ENCODE data around the gene INO80B. TPM values are rescaled to one million over a fixed set of nuclear protein-coding genes. Genes with fewer than 3 reads are reported as not detected.

Gene INO80B
- total RNA-seq, 1 donor from 2014 or later: 32.7 TPM

DNA sequence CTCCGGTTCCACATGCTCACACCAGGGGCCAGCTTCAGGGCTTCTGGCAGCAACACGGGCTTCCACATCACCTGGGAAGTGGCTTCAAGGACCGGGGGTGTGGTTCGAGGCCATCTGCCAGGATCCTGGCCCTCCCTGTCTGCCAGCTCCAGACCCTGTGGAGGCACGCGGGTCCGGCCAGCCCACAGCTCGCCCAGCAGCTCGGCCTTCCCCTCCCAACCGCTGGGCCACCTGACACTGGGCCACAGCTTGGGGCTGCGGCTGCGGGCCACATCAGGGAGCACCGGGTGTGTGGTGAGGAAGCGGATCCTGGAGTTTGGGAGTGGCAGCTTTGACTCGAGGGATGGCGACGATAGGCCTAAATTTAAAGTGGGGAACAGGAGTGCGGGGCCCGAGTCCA, 40.4 kb upstream of the INO80B start:
- Histone ChIP-seq H3K4me3 (peak overlapping the region; percentile 63 to 65), H3K27ac (peak overlapping the region; percentile 74), H3K9me3 (no peaks in the 10 kb centered on the region), H3K4me1 (peaks cover 21% of the 10 kb centered on the region), H3K27me3 (no peaks in the 10 kb centered on the region), H3K36me3 (no peaks in the 10 kb centered on the region)
- TF ChIP-seq POLR2AphosphoS5 (IDR thresholded peaks at IDR 0.05; ENCODE audit: insufficient read depth in 1 of 2, low read depth in 1 of 2) (no peak), POLR2A (IDR thresholded peaks at IDR 0.05) (no peak)
- TF ChIP-seq, protein P1, sequence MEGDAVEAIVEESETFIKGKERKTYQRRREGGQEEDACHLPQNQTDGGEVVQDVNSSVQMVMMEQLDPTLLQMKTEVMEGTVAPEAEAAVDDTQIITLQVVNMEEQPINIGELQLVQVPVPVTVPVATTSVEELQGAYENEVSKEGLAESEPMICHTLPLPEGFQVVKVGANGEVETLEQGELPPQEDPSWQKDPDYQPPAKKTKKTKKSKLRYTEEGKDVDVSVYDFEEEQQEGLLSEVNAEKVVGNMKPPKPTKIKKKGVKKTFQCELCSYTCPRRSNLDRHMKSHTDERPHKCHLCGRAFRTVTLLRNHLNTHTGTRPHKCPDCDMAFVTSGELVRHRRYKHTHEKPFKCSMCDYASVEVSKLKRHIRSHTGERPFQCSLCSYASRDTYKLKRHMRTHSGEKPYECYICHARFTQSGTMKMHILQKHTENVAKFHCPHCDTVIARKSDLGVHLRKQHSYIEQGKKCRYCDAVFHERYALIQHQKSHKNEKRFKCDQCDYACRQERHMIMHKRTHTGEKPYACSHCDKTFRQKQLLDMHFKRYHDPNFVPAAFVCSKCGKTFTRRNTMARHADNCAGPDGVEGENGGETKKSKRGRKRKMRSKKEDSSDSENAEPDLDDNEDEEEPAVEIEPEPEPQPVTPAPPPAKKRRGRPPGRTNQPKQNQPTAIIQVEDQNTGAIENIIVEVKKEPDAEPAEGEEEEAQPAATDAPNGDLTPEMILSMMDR (IDR thresholded peaks at IDR 0.05): no peak
- DNase-seq (ENCODE audit: extremely low spot score in 2 of 2): no peak
- intact Hi-C loops (cut with DNase I): no loop called here

DNA sequence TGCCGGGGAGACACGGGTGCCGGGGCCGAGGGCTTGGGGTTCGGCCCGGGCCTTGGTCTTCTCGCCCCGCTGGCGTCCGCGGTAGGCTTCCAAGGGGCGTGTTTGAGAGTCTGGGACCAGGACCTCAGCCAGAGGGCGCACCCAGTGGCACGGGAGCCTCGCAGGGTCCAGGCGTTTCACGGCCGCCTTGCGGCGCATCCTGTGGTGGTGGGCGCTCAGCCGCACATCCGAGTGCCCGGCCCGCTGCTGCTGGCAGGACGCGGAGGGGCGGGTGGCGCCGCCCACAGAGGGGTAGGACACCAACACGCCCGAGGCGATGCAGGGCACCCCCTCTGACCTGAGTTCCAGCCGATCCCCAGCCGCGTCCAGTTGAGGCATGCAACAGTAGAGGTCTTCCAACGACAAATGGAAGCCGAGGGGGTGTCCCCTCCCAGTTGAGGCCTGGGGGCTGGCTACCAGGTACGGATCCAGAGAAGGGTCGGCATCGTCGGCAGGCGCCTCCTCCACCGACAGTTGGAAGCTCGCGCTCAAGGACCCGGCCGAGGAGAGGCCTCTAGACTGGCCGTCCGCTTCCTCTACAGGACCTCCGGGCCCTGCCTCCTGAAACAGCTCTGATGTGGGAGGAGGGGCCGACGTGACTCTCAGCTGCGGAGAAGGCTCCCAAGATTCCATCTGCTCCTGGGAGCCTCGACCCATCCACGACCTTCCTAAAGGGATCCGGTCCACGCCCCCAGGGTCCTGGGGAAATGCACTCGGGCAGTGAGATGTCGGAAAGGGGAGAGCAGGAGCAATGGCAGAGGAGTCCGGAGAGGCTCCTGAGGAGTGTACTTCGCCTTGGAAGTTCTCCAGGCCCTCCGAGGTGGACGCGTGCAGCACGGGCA, 39.8 kb upstream of the INO80B start:
- Histone ChIP-seq H3K9me3 (no peaks in the 10 kb centered on the region), H3K27me3 (no peaks in the 10 kb centered on the region), H3K36me3 (no peaks in the 10 kb centered on the region), H3K4me1 (peaks cover 21% of the 10 kb centered on the region), H3K4me3 (peak overlapping the region; percentile 63 to 65), H3K27ac (peak overlapping the region; percentile 74)
- intact Hi-C loops (cut with DNase I): no loop called here
- DNase-seq (ENCODE audit: extremely low spot score in 2 of 2): no peak
- TF ChIP-seq POLR2AphosphoS5 (IDR thresholded peaks at IDR 0.05; ENCODE audit: insufficient read depth in 1 of 2, low read depth in 1 of 2) (peak in 1 of 2 donors; percentile 68), POLR2A (IDR thresholded peaks at IDR 0.05) (no peak)
- TF ChIP-seq, protein P1 (IDR thresholded peaks at IDR 0.05): peak in 2 of 3 experiments; percentile 11 to 32

DNA sequence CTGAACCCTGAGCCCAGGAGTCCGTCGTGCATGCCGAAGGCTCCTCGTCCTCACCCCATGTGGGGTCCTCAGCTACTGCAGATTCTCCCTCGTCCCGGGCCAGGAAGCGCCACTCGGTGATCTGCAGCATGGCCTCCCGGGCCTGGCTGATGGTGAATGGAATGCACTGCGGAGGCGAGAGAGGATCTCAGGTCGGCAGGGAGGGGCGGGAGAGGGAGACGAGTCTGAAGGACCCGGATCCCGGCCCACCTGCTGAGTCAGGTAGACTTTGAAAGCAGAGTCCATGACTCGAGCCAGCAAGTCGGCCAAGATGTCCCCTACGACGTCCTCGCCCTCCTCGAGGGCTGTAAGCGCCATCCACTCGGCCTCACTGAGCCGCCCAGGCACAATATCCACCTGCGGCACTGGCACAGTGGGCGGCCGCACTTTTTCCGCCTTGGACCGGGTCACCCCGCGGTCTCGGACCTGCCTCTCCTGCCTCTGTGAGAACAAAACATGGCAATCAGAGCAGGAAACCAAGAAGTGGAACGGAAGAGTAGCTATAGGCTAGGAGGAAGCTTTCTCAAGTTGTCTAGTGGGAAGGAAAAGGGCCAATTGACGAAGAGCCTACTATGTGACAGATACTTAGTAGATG, 39.0 kb upstream of the INO80B start:
- TF ChIP-seq, protein P1 (IDR thresholded peaks at IDR 0.05): no peak
- TF ChIP-seq POLR2AphosphoS5 (IDR thresholded peaks at IDR 0.05; ENCODE audit: insufficient read depth in 1 of 2, low read depth in 1 of 2): no peak
- TF ChIP-seq POLR2A (IDR thresholded peaks at IDR 0.05): no peak

DNA sequence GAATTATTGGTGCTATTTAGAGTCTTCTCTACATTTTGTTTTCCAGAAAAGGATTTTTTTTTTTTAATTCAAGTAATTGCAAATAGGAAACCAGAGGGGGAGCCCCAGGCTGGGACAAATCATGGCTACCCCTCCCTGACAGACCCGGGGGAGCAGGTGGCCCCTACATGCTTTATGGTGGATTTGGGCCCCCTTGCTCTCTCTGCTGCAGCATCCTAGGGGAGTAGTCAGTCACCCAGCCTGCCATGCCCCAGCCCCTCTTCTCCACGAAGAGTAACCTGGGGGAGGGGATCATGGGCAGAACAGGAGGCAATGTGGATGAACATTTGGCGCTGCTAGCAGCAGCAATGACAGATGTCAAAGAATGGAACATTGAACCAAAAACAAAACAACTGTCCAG, 38.1 kb upstream of the INO80B start:
- TF ChIP-seq, protein P1 (IDR thresholded peaks at IDR 0.05): no peak
- TF ChIP-seq POLR2AphosphoS5 (IDR thresholded peaks at IDR 0.05; ENCODE audit: insufficient read depth in 1 of 2, low read depth in 1 of 2) (no peak), POLR2A (IDR thresholded peaks at IDR 0.05) (no peak)
- intact Hi-C loops (cut with DNase I): no loop called here
- H3K9me3 ChIP-seq: no peaks in the 10 kb centered on the region
- no peak overlapping the region for H3K4me3 ChIP-seq
- H3K27me3 ChIP-seq: no peaks in the 10 kb centered on the region
- no peak for DNase-seq (ENCODE audit: extremely low spot score in 2 of 2)
- H3K4me1 ChIP-seq: peaks cover 35% of the 10 kb centered on the region
- H3K27ac ChIP-seq: no peak overlapping the region
- H3K36me3 ChIP-seq: no peaks in the 10 kb centered on the region

More for the DNA sequence above, 39.0 kb upstream of the INO80B start:
- Histone ChIP-seq H3K4me1 (peaks cover 27% of the 10 kb centered on the region), H3K27me3 (no peaks in the 10 kb centered on the region), H3K27ac (peak overlapping the region; percentile 74), H3K36me3 (no peaks in the 10 kb centered on the region), H3K4me3 (peak overlapping the region; percentile 63 to 65), H3K9me3 (no peaks in the 10 kb centered on the region)
- intact Hi-C loops (cut with DNase I): no loop called here
- DNase-seq (ENCODE audit: extremely low spot score in 2 of 2): no peak

All from vagina (tissue), 2 donors.